ENCODE results near the gene CIC. TPM values are rescaled to one million over a fixed set of nuclear protein-coding genes. Genes with fewer than 3 reads are reported as not detected.

The CIC gene
- polyA plus RNA-seq, 2 of the 4 experiments (the other 2 are of a cell fraction) = 7.2 to 56.4 TPM

DNA sequence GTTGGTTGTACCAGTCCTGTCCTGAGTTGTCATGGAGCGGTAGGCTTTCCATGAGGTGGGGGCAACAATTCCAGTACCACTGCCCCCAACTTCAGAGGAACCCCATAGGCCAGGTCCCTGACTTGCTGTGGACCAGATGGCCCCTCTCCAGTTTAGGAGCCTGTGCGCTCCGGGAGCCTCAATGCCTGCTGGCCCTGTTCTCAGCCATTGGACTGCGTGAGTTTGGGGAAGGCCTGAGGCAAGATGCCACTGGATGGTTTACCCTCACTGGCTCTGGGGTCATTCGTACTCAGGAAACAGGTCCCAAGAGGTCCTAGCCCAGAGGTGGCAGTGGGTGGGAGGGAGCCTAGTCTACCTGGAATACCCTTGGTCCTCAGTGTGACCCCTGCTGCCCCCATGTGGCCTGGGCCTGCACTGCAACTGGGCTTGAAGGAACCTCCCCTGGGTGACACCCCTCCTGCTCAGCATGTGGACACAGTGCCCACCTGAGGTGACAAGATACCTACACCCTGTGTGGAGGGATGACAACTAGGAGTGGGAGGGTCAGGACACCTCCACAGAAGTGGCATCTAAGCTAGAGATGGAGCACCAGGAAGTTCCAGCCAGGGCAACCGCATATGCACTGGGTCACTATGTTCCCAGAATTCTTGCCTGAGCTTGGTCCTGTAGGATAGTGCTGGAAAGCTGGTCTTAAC lies 26.9 kb downstream of the CIC start (continued):
- TF ChIP-seq TFCP2L1 (CRISPR knock-in tag; IDR thresholded peaks at IDR 0.05) (0 out of 2 replicates have a peak, but pooled peaks have one; percentile 5), JUN (IDR thresholded peaks at IDR 0.05) (peak in 1 of 2 experiments; percentile 43; a peak in 2 of 5 replicates), RAD21 (conservative IDR thresholded peaks at IDR 0.05 in 1 of 2, IDR thresholded peaks at IDR 0.05 in 1 of 2) (peak; percentile 83 to 88), NFE2L2 (conservative IDR thresholded peaks at IDR 0.05; ENCODE audit: low read length) (no peak), HOXB5 (CRISPR knock-in tag; IDR thresholded peaks at IDR 0.05) (no peak), EHMT2 (IDR thresholded peaks at IDR 0.05; ENCODE audit: low read depth) (no peak), ZFP36 (IDR thresholded peaks at IDR 0.05; ENCODE audit: borderline replicate concordance, partially characterized antibody) (no peak), MYC (IDR thresholded peaks at IDR 0.05; ENCODE audit: borderline replicate concordance, low read length) (peak; percentile 60; the same call in 1 of the 2 replicates)
- TF ChIP-seq, protein P1, sequence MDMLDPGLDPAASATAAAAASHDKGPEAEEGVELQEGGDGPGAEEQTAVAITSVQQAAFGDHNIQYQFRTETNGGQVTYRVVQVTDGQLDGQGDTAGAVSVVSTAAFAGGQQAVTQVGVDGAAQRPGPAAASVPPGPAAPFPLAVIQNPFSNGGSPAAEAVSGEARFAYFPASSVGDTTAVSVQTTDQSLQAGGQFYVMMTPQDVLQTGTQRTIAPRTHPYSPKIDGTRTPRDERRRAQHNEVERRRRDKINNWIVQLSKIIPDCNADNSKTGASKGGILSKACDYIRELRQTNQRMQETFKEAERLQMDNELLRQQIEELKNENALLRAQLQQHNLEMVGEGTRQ (IDR thresholded peaks at IDR 0.05) = 0 out of 2 replicates have a peak, but pooled peaks have one; percentile 12

DNA sequence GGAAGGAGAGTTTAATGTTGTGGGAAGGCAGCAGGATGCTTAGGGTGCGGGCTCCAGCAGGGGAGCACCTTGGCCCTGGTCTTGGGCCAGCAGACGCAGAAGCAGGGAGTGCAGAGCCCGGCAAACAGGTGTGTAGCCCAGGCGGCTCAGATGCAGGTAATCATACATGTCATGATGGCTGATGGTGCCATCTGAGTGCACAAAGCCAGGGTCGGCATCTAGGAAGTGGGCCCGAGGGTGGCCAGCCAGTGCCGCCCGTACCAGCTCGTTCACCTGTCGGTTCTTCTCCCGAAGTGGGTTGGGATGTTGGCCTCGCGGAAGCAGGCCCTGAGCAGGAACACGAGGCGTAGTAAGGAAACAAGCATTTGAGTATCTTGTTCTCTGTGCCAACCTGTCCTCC lies 28.0 kb downstream of the CIC start:
- ATAC-seq (no peak), FAIRE-seq (no peak), DNase-seq (ENCODE audit: low read depth in 1 of 2, low spot score in 1 of 2) (no peak)
- CTCF ChIA-PET = interaction anchor here (0.7 to 23.7 kb wide), 30 partner anchors 3 to 193 kb away, joined by 3 to 616 read pairs (median 7); partner anchors contain the start of genes GSK3A, PAFAH1B3, POU2F2 and PRR19
- WGBS (ENCODE audit: missing lambda C conversion rate) = 92% methylated on average over 15 of the region's 15 CpGs
- Histone ChIP-seq H3K27ac (no peak overlapping the region), H3K9me3 (no peaks in the 10 kb centered on the region), H3K4me1 (peaks cover 8% of the 10 kb centered on the region; the same call in 2 of the 3 replicates), H3K4me2 (no peak overlapping the region), H3K4me3 (no peak overlapping the region)
- POLR2A ChIA-PET = interaction anchor here (1.0 kb wide), 1 partner anchor 10 kb away, joined by 3 read pairs; no protein-coding TSS in a partner anchor
- TF ChIP-seq NPAS2 (CRISPR knock-in tag; IDR thresholded peaks at IDR 0.05; ENCODE audit: borderline replicate concordance) (no peak), HEYL (CRISPR knock-in tag; IDR thresholded peaks at IDR 0.05) (no peak), RARB (CRISPR knock-in tag; IDR thresholded peaks at IDR 0.05) (no peak), CHD4 (IDR thresholded peaks at IDR 0.05; ENCODE audit: borderline replicate concordance) (no peak), KDM5A (IDR thresholded peaks at IDR 0.05) (no peak), ZNF302 (CRISPR knock-in tag; IDR thresholded peaks at IDR 0.05) (no peak)

DNA sequence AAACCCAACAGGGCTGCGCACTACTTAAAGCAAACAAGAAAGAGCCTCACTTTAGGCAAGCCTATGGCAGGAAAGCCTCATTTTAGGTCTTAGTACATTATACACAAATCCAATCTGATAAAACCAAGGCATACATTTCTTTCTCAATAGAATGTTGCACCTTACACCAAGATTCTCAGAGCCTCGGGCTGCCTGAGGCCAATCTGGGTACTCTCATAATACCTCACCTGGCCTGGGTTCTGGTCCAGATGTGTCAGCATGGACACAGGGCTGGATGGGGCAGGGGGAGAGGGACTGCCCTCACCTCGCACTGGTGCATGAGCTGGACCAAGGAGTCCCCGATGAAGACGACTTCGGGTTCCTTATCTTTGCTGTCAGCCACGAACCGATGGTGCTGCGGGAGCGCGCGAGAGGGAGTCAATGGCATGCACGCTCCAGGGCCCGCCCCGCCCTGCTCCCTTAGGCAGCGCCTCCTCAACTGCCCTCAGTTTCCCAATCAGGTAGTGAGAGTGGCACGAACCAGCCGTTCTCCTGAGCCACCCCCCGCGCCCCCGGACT lies 32.7 kb downstream of the CIC start, which contains the start of gene PRR19:
Gene PRR19, plus strand, starts transcription at position 487 of the 558 bp plus-strand sequence. CDS start 7,453 bp downstream, outside the sequence.
- 17% methylated on average over 16 of the region's 21 CpGs for WGBS (ENCODE audit: missing lambda C conversion rate)
- H3K4me2 ChIP-seq = peak within 1 kb of the TSS; percentile 90
- ChIA-PET CTCF (interaction anchor here (0.5 to 23.7 kb wide), 9 partner anchors 10 to 193 kb away, joined by 3 to 616 read pairs (median 7); partner anchors contain the start of genes GSK3A and TMEM145), POLR2A (interaction anchor here (0.6 to 1.3 kb wide), 8 partner anchors 9 to 59 kb away, joined by 3 to 13 read pairs (median 6); partner anchors contain the start of genes CIC and GSK3A)
- ATAC-seq = peak; percentile 37 to 63
- H3K9me3 ChIP-seq = no peaks in the 10 kb centered on the region
- peak; percentile 87 for FAIRE-seq
- H3K27ac ChIP-seq = peak within 1 kb of the TSS; percentile 74 to 85
- peaks cover 19% of the 10 kb centered on the region for H3K4me1 ChIP-seq
- H3K4me3 ChIP-seq = peak within 1 kb of the TSS; percentile 65
- TF ChIP-seq EHF (CRISPR knock-in tag; IDR thresholded peaks at IDR 0.05) = no peak
- TF ChIP-seq RAD21 (conservative IDR thresholded peaks at IDR 0.05 in 1 of 2, IDR thresholded peaks at IDR 0.05 in 1 of 2) = no peak
- TF ChIP-seq HOXB5 (CRISPR knock-in tag; IDR thresholded peaks at IDR 0.05) = no peak
- TF ChIP-seq, protein P1 (IDR thresholded peaks at IDR 0.05) = no peak
- no peak for TF ChIP-seq CHD2 (IDR thresholded peaks at IDR 0.05; ENCODE audit: low read length, partially characterized antibody)
- no peak for TF ChIP-seq CBX2 (IDR thresholded peaks at IDR 0.05; ENCODE audit: borderline replicate concordance, low read depth)
- TF ChIP-seq TP53 (CRISPR knock-in tag; IDR thresholded peaks at IDR 0.05) = no peak
- no peak for TF ChIP-seq JUNB (IDR thresholded peaks at IDR 0.05)
- TF ChIP-seq KDM5A (IDR thresholded peaks at IDR 0.05) = no peak
- TF ChIP-seq, protein P2, sequence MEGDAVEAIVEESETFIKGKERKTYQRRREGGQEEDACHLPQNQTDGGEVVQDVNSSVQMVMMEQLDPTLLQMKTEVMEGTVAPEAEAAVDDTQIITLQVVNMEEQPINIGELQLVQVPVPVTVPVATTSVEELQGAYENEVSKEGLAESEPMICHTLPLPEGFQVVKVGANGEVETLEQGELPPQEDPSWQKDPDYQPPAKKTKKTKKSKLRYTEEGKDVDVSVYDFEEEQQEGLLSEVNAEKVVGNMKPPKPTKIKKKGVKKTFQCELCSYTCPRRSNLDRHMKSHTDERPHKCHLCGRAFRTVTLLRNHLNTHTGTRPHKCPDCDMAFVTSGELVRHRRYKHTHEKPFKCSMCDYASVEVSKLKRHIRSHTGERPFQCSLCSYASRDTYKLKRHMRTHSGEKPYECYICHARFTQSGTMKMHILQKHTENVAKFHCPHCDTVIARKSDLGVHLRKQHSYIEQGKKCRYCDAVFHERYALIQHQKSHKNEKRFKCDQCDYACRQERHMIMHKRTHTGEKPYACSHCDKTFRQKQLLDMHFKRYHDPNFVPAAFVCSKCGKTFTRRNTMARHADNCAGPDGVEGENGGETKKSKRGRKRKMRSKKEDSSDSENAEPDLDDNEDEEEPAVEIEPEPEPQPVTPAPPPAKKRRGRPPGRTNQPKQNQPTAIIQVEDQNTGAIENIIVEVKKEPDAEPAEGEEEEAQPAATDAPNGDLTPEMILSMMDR (IDR thresholded peaks at IDR 0.05) = no peak
- no peak for TF ChIP-seq RARB (CRISPR knock-in tag; IDR thresholded peaks at IDR 0.05)
- no peak for TF ChIP-seq JUN (IDR thresholded peaks at IDR 0.05)
- TF ChIP-seq RCOR1 (IDR thresholded peaks at IDR 0.05; ENCODE audit: low read depth, low read length) = no peak
- TF ChIP-seq HOXA7 (CRISPR knock-in tag; IDR thresholded peaks at IDR 0.05) = no peak
- no peak for TF ChIP-seq KDM1A (IDR thresholded peaks at IDR 0.05; ENCODE audit: low read depth)
- no peak for TF ChIP-seq HDAC2 (IDR thresholded peaks at IDR 0.05)
- TF ChIP-seq SMC3 (IDR thresholded peaks at IDR 0.05) = no peak
- TF ChIP-seq POLR2A (IDR thresholded peaks at IDR 0.05; ENCODE audit: low read length) = no peak
- TF ChIP-seq NPAS2 (CRISPR knock-in tag; IDR thresholded peaks at IDR 0.05; ENCODE audit: borderline replicate concordance) = no peak
- no peak for DNase-seq (ENCODE audit: low read depth in 1 of 2, low spot score in 1 of 2)

Measured in A549 (cell line).